Gastroesophageal sphincter (tissue), 4 donors: ENCODE data around the gene TBC1D4. TPM values are rescaled to one million over a fixed set of nuclear protein-coding genes. Genes with fewer than 3 reads are reported as not detected.
A peak's percentile ranks its signal among the peaks of the same experiment; 100 is the strongest.

Experiments used
- ATAC-seq: fragments of 150-250 bp; one replicate; pipeline ENCODE4 v1.9.1; 2016; ENCODE audit warnings: mild to moderate bottlenecking, moderate library complexity
- H3K27ac ChIP-seq, 4 donors: fragments of 200-600 bp; sonication (generic) in 3 of 4; 1 replicate in 3 of 4; 2 replicates in 1 of 4; pipeline ENCODE4 v1.5.1; 2016 to 2019
- H3K27me3 ChIP-seq: fragments of 200-600 bp; sonication (generic); one replicate; pipeline ENCODE4 v1.5.1; 2019
- H3K36me3 ChIP-seq, 2 donors: fragments of 200-600 bp; sonication (generic); one replicate each; pipeline ENCODE4 v1.5.1; 2019; ENCODE audit warnings: control low read depth in 1 of 2
- H3K4me1 ChIP-seq, 3 donors: fragments of 200-600 bp; sonication (generic); 1 replicate in 2 of 3; 2 replicates in 1 of 3; pipeline ENCODE4 v1.5.1; 2016 to 2019; ENCODE audit warnings: control low read depth in 2 of 3
- H3K4me3 ChIP-seq, 2 donors: fragments of 200-600 bp; sonication (generic); one replicate each; pipeline ENCODE4 v1.5.1; 2019; ENCODE audit warnings: mild to moderate bottlenecking in 1 of 2, moderate library complexity in 1 of 2
- H3K9me3 ChIP-seq, 3 donors: fragments of 200-600 bp; sonication (generic); one replicate each; pipeline ENCODE4 v1.5.1; 2017 to 2019; ENCODE audit warnings: control low read depth in 2 of 3
- CTCF ChIP-seq, 4 experiments: fragments of 200-600 bp in 2 of 4; fragments of 450-650 bp in 2 of 4; sonication (generic) in 1 of 4; IDR thresholded peaks; one replicate each; pipeline ENCODE4 v1.5.1; 2017 to 2019; ENCODE audit warnings: antibody characterized with exemption in 4 of 4, mild to moderate bottlenecking in 2 of 4, moderate library complexity in 2 of 4
- EP300 ChIP-seq: sonication (generic); formaldehyde crosslinking; IDR thresholded peaks from one replicate; pipeline ENCODE4 v1.6.1; 2017; ENCODE audit warnings: antibody characterized with exemption, mild to moderate bottlenecking
- POLR2A ChIP-seq, 2 donors: fragments of 450-650 bp; IDR thresholded peaks; one replicate each; pipeline ENCODE4 v1.6.1; 2017; ENCODE audit warnings: antibody characterized with exemption in 2 of 2, mild to moderate bottlenecking in 2 of 2, moderate library complexity in 1 of 2
- POLR2AphosphoS5 ChIP-seq: sonication (generic); formaldehyde crosslinking; IDR thresholded peaks from one replicate; pipeline ENCODE4 v1.6.1; 2017; ENCODE audit warnings: antibody characterized with exemption
- WGBS, 2 donors: methylation state at CpG; one replicate each; pipeline ENCODE4 v1.1.5; 2018; ENCODE audit warnings: low coverage in 1 of 2; 5-methylcytosine and 5-hydroxymethylcytosine counted together
- total RNA-seq, 4 donors: library from RNA; depleted of rRNA; stranded (reverse); fragments of >200 nt; gene quantifications; one replicate each; pipeline ENCODE4 v1.1.0, GENCODE V29; 2016

TBC1D4 gene
- total RNA-seq, 4 donors from 2014 or later = 12.8 to 28.0 (median 22.4) TPM

- no peaks in the 10 kb centered on the region for H3K9me3 ChIP-seq
- no peaks in the 10 kb centered on the region for H3K4me1 ChIP-seq
- H3K27me3 ChIP-seq = no peaks in the 10 kb centered on the region
- no peak for TF ChIP-seq CTCF (IDR thresholded peaks at IDR 0.05)
- TF ChIP-seq EP300 = no peak
- no peak for TF ChIP-seq POLR2AphosphoS5
- TF ChIP-seq POLR2A (IDR thresholded peaks at IDR 0.05) = no peak
- WGBS, 2 donors = 78% methylated on average over 3 of the region's 6 CpGs; no CpG with 5 or more reads in 1 of the 2 donors
- H3K4me3 ChIP-seq = no peak overlapping the region
- ATAC-seq = no peak
- no peak overlapping the region for H3K27ac ChIP-seq
- H3K36me3 ChIP-seq = no peaks in the 10 kb centered on the region
These were observed 26.1 kb upstream of the TBC1D4 start for GRCh38 chr13:75508002-75508548.

- Histone ChIP-seq H3K27ac (no peak overlapping the region), H3K9me3 (no peaks in the 10 kb centered on the region), H3K27me3 (no peaks in the 10 kb centered on the region), H3K4me1 (no peaks in the 10 kb centered on the region), H3K4me3 (no peak overlapping the region), H3K36me3 (no peaks in the 10 kb centered on the region)
- no peak for ATAC-seq
- TF ChIP-seq POLR2AphosphoS5 (no peak), EP300 (no peak), POLR2A (IDR thresholded peaks at IDR 0.05) (no peak), CTCF (IDR thresholded peaks at IDR 0.05) (no peak)
- 88% methylated on average over 3 of the region's 10 CpGs; no CpG with 5 or more reads in 1 of the 2 donors for WGBS, 2 donors
These were observed 25.3 kb upstream of the TBC1D4 start for GRCh38 chr13:75507027-75508001.

- no peaks in the 10 kb centered on the region for H3K9me3 ChIP-seq
- H3K4me1 ChIP-seq = no peaks in the 10 kb centered on the region
- H3K36me3 ChIP-seq = no peaks in the 10 kb centered on the region
- H3K27ac ChIP-seq = no peak overlapping the region
- 75 to 100% methylated on average over 1 of the region's 1 CpG for WGBS, 2 donors
- no peak overlapping the region for H3K4me3 ChIP-seq
- no peak for TF ChIP-seq CTCF (IDR thresholded peaks at IDR 0.05)
- no peak for TF ChIP-seq POLR2A (IDR thresholded peaks at IDR 0.05)
- TF ChIP-seq POLR2AphosphoS5 = no peak
- TF ChIP-seq EP300 = no peak
- no peak for ATAC-seq
- H3K27me3 ChIP-seq = no peaks in the 10 kb centered on the region
These were observed 24.0 kb upstream of the TBC1D4 start for GRCh38 chr13:75506018-75506417.

- no peaks in the 10 kb centered on the region for H3K4me1 ChIP-seq
- no peaks in the 10 kb centered on the region for H3K9me3 ChIP-seq
- no peak for TF ChIP-seq POLR2AphosphoS5
- no peak for TF ChIP-seq EP300
- TF ChIP-seq POLR2A (IDR thresholded peaks at IDR 0.05) = no peak
- no peak for TF ChIP-seq CTCF (IDR thresholded peaks at IDR 0.05)
- no peak overlapping the region for H3K27ac ChIP-seq
- no peak overlapping the region for H3K4me3 ChIP-seq
- no peaks in the 10 kb centered on the region for H3K36me3 ChIP-seq
- no peaks in the 10 kb centered on the region for H3K27me3 ChIP-seq
- 72 to 85% methylated on average over 3 of the region's 3 CpGs for whole genome bisulfite sequencing, 2 donors
- peak; percentile 46 for ATAC-seq
These were observed 23.4 kb upstream of the TBC1D4 start for GRCh38 chr13:75505327-75505726.
